SK-N-DZ (cell line): ENCODE data around the gene CADM3.

ENCODE experiments used
- small RNA-seq, 2 experiments: library from RNA; depleted of rRNA; stranded (forward); fragments of <200 nt; gene quantifications; one replicate each; pipeline ENCODE3, GENCODE V24; 2014

The CADM3 gene

Small RNAs within 50 kb of the gene (small RNA-seq; reads per million reads assigned to genes)
- 0 reads per million in 2 experiments for gene RNA5SP60
